Measurements from ENCODE around the gene SMIM45.

SMIM45 gene

GRCh38 chr22:41951898-41952474, at the start of gene SMIM45 (continued):
- 0 out of 2 replicates have a peak, but pooled peaks have one; percentile 28 for TF ChIP-seq TCF12 (IDR thresholded peaks at IDR 0.05; ENCODE audit: low read depth, low read length)
- TF ChIP-seq BMI1 (IDR thresholded peaks at IDR 0.05; ENCODE audit: borderline replicate concordance) = peak; percentile 77; the same call in 1 of the 2 replicates

DNA sequence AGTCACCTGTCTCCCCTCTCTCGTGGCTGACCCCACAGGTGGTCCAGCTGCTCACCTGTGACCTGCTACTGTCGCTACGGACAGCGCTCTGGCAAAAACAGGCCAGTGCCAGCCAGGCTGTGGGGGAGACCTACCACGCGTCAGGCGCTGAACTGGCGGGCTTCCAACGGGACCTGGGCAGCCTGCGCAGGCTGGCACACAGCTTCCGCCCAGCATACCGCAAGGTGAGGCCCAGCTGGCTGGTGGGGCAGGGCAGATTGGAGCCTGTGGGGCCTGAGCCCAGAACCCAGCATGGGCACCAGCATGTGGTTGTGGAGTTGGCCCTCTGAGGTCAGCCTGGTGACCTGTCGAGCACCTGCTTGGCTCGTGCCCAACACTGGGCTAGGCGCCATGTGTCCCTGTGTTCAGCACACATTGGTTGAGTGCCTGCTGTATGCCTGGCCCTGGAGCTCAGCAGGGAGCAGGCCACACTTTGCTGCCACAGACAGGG, 49.0 kb upstream of the SMIM45 start:
- DNase-seq (ENCODE audit: low read depth, low spot score) (no peak), FAIRE-seq (no peak), ATAC-seq (no peak)
- intact Hi-C loops (cut with micrococcal nuclease; ENCODE audit: unreplicated experiment) = no loop called here
- CTCF ChIA-PET = interaction anchor here (0.7 to 1.8 kb wide), 3 partner anchors 38 to 206 kb away, joined by 3 to 8 read pairs (median 4); no protein-coding TSS in a partner anchor
- Histone ChIP-seq H3K27me3 (replicated peaks in 1 of 2; ENCODE audit: control insufficient read depth in 2 of 2, insufficient read depth in 2 of 2, low read length in 1 of 2) (no peaks in the 10 kb centered on the region), H3K4me2 (ENCODE audit: control insufficient read depth, insufficient read depth) (no peak overlapping the region), H2AFZ (ENCODE audit: control insufficient read depth, low read depth, low read length) (no peak overlapping the region), H3K4me3 (no peak overlapping the region), H3K9ac (ENCODE audit: control insufficient read depth, insufficient read depth, low read length) (no peak overlapping the region), H3K79me2 (ENCODE audit: control insufficient read depth, insufficient read depth, low read length) (no peaks in the 10 kb centered on the region), H3K36me3 (ENCODE audit: control insufficient read depth in 2 of 2, insufficient read depth in 2 of 2, low read length in 1 of 2) (peaks cover 38 to 52% of the 10 kb centered on the region in 2 experiments; a peak in 3 of 4 replicates), H3K27ac (ENCODE audit: control insufficient read depth, insufficient read depth) (no peak overlapping the region), H3K9me3 (replicated peaks; ENCODE audit: control insufficient read depth, insufficient read depth, low read length) (no peaks in the 10 kb centered on the region), H4K20me1 (ENCODE audit: control insufficient read depth, insufficient read depth) (no peaks in the 10 kb centered on the region), H3K4me1 (ENCODE audit: control insufficient read depth, insufficient read depth, low read length) (peaks cover 4% of the 10 kb centered on the region)
- in situ Hi-C loops (cut with MboI) = no loop called here
- 98% methylated on average over 13 of the region's 15 CpGs for WGBS (ENCODE audit: insufficient coverage, insufficient replicate concordance, low lambda C conversion rate, missing lambda C conversion rate)
- RAD21 ChIA-PET (ENCODE audit: unreplicated experiment) = interaction anchor here (0.5 to 1.4 kb wide), 2 partner anchors 56 to 206 kb away, joined by 3 to 4 read pairs; no protein-coding TSS in a partner anchor
- TF ChIP-seq BMI1 (IDR thresholded peaks at IDR 0.05; ENCODE audit: borderline replicate concordance) = no peak
- peak; percentile 78 for TF ChIP-seq POLR2A (IDR thresholded peaks at IDR 0.05; ENCODE audit: low read depth, low read length)
- TF ChIP-seq PML (IDR thresholded peaks at IDR 0.05; ENCODE audit: low read length) = 0 out of 2 replicates have a peak, but pooled peaks have one; percentile 50
- no peak for TF ChIP-seq HDAC2 (IDR thresholded peaks at IDR 0.05)
- TF ChIP-seq ZNF207 (IDR thresholded peaks at IDR 0.05; ENCODE audit: borderline replicate concordance) = no peak
- TF ChIP-seq SMAD5 (IDR thresholded peaks at IDR 0.05; ENCODE audit: low read depth) = no peak
- no peak for TF ChIP-seq HDGF (IDR thresholded peaks at IDR 0.05)
- no peak for TF ChIP-seq HCFC1 (IDR thresholded peaks at IDR 0.05; ENCODE audit: low read length)
- TF ChIP-seq, protein P1, sequence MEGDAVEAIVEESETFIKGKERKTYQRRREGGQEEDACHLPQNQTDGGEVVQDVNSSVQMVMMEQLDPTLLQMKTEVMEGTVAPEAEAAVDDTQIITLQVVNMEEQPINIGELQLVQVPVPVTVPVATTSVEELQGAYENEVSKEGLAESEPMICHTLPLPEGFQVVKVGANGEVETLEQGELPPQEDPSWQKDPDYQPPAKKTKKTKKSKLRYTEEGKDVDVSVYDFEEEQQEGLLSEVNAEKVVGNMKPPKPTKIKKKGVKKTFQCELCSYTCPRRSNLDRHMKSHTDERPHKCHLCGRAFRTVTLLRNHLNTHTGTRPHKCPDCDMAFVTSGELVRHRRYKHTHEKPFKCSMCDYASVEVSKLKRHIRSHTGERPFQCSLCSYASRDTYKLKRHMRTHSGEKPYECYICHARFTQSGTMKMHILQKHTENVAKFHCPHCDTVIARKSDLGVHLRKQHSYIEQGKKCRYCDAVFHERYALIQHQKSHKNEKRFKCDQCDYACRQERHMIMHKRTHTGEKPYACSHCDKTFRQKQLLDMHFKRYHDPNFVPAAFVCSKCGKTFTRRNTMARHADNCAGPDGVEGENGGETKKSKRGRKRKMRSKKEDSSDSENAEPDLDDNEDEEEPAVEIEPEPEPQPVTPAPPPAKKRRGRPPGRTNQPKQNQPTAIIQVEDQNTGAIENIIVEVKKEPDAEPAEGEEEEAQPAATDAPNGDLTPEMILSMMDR (IDR thresholded peaks at IDR 0.05 in 2 of 3, conservative IDR thresholded peaks at IDR 0.05 in 1 of 3; ENCODE audit: control insufficient read depth in 2 of 3, extremely low read depth in 1 of 3, insufficient read depth in 1 of 3, low read depth in 3 of 3, low read length in 3 of 3) = no peak
- no TSS peak for BruUV-seq (replicated peaks)
- POLR2A ChIA-PET = interaction anchor here (0.6 to 1.0 kb wide), 2 partner anchors 20 to 198 kb away, joined by 3 to 4 read pairs; no protein-coding TSS in a partner anchor
- SMC1A ChIA-PET (ENCODE audit: uncharacterized antibody, unreplicated experiment) = interaction anchor here (0.9 to 1.3 kb wide), 2 partner anchors 33 to 38 kb away, joined by 3 to 4 read pairs; no protein-coding TSS in a partner anchor
